SK-N-SH (cell line): Measurements from ENCODE around the gene SNAI1. TPM values are rescaled to one million over a fixed set of nuclear protein-coding genes. Genes with fewer than 3 reads are reported as not detected.
A peak's percentile ranks its signal among the peaks of the same experiment; 100 is the strongest.

ENCODE experiments used
- CTCF ChIA-PET: fragments of 300-600, 350-600 bp; formaldehyde crosslinking; extraction: SDS; loops from one replicate; lab custom pipeline; 2021; lab: Yijun Ruan, JAX
- POLR2A ChIA-PET: fragments of 350-600 bp; sonication (Branson Sonifier 250); formaldehyde crosslinking; extraction: SDS; loops from one replicate; lab custom pipeline; 2020; ENCODE audit warnings: antibody characterized with exemption, inconsistent platforms; lab: Yijun Ruan, JAX
- DNase-seq: peaks from one replicate; pipeline ENCODE4 v3.0.0; 2012
- H2AFZ ChIP-seq: fragments of 200-600 bp; sonication (generic); 2 replicates; pipeline ENCODE4 v1.8.1; 2016; ENCODE audit warnings: antibody characterized with exemption, mild to moderate bottlenecking, low read depth
- H3F3A ChIP-seq: fragments of 200-600 bp; sonication (generic); replicated peaks from 2 replicates; pipeline ENCODE3; 2016; ENCODE audit warnings: antibody characterized with exemption, mild to moderate bottlenecking; ENCODE audit not compliant: insufficient read depth
- H3K27ac ChIP-seq, 2 experiments: fragments of 200-500 bp in 1 of 2; fragments of 200-600 bp in 1 of 2; sonication (Bioruptor generic) in 1 of 2; sonication (generic), shearing (Covaris generic) in 1 of 2; 2 replicates each; pipeline versions ENCODE4 v1.5.1 to v1.6.1; 2014 to 2016; ENCODE audit warnings: low read depth in 2 of 2, inconsistent platforms in 1 of 2, low read length in 1 of 2, mild to moderate bottlenecking in 1 of 2, mixed read lengths in 1 of 2
- H3K27me3 ChIP-seq: fragments of 200-600 bp; sonication (generic), shearing (Covaris generic); 2 replicates; pipeline ENCODE4 v1.6.1; 2016; ENCODE audit warnings: mixed run types; ENCODE audit not compliant: insufficient read depth
- H3K36me3 ChIP-seq, 2 experiments: fragments of 200-500 bp in 1 of 2; fragments of 200-600 bp in 1 of 2; sonication (Bioruptor generic) in 1 of 2; sonication (generic) in 1 of 2; replicated peaks in 1 of 2; 2 replicates each; pipeline versions ENCODE3 to v1.5.1; 2014 to 2016; ENCODE audit warnings: low read length in 1 of 2, mild to moderate bottlenecking in 1 of 2; ENCODE audit not compliant: insufficient read depth in 2 of 2, control insufficient read depth in 1 of 2
- H3K4me1 ChIP-seq, 2 experiments: fragments of 200-500 bp in 1 of 2; fragments of 200-600 bp in 1 of 2; sonication (Bioruptor generic) in 1 of 2; sonication (generic), shearing (Covaris generic) in 1 of 2; 2 replicates each; pipeline versions ENCODE4 v1.5.1 to v1.6.1; 2014 to 2016; ENCODE audit warnings: low read depth in 1 of 2, low read length in 1 of 2, mixed run types in 1 of 2; ENCODE audit not compliant: insufficient read depth in 2 of 2, control insufficient read depth in 1 of 2
- H3K4me2 ChIP-seq: fragments of 200-600 bp; sonication (generic), shearing (Covaris generic); 2 replicates; pipeline ENCODE4 v1.6.1; 2017; ENCODE audit warnings: mixed run types
- H3K4me3 ChIP-seq, 2 experiments: fragments of 200-500 bp in 1 of 2; fragments of 200-600 bp in 1 of 2; sonication (Bioruptor generic) in 1 of 2; sonication (generic), shearing (Covaris generic) in 1 of 2; 2 replicates each; pipeline versions ENCODE4 v1.5.1 to v1.8.1; 2014 to 2016; ENCODE audit warnings: low read depth in 2 of 2, inconsistent platforms in 1 of 2, low read length in 1 of 2, mild to moderate bottlenecking in 1 of 2, mixed read lengths in 1 of 2, moderate library complexity in 1 of 2
- H3K79me2 ChIP-seq: fragments of 200-600 bp; sonication (generic); 2 replicates; pipeline ENCODE4 v1.8.1; 2017; ENCODE audit warnings: mild to moderate bottlenecking; ENCODE audit not compliant: insufficient read depth
- H3K9ac ChIP-seq: fragments of 200-600 bp; sonication (generic); 2 replicates; pipeline ENCODE4 v1.6.1; 2017; ENCODE audit warnings: mixed run types
- H3K9me2 ChIP-seq: fragments of 200-600 bp; sonication (generic); 2 replicates; pipeline ENCODE4 v1.6.1; 2017; ENCODE audit warnings: mixed run types
- H3K9me3 ChIP-seq: fragments of 200-600 bp; sonication (generic); 2 replicates; pipeline ENCODE4 v1.6.1; 2017; ENCODE audit warnings: mixed run types, mild to moderate bottlenecking, moderate library complexity
- H4K20me1 ChIP-seq: fragments of 200-600 bp; sonication (generic); 2 replicates; pipeline ENCODE4 v1.6.1; 2017; ENCODE audit warnings: mild to moderate bottlenecking, mixed run types; ENCODE audit not compliant: insufficient read depth
- FOSL2 ChIP-seq: IDR thresholded peaks from 2 replicates; pipeline ENCODE4 v1.4.0; 2012; ENCODE audit warnings: low read depth, mild to moderate bottlenecking, moderate library complexity, borderline replicate concordance
- FOXJ3 ChIP-seq: sonication (generic); formaldehyde crosslinking; IDR thresholded peaks from 2 replicates; pipeline ENCODE4 v1.5.1; 2020; ENCODE audit warnings: mild to moderate bottlenecking, missing genetic modification reagents
- FOXM1 ChIP-seq: IDR thresholded peaks from 2 replicates; pipeline ENCODE4 v1.4.0; 2012; ENCODE audit warnings: low read depth, mild to moderate bottlenecking
- JUND ChIP-seq: IDR thresholded peaks from 2 replicates; pipeline ENCODE4 v1.4.0; 2012
- MXI1 ChIP-seq: IDR thresholded peaks from 2 replicates; pipeline ENCODE4 v1.6.1; 2012; ENCODE audit warnings: mild to moderate bottlenecking, low read depth, low read length, improper control_type of control experiment
- NFIC ChIP-seq: IDR thresholded peaks from 2 replicates; pipeline ENCODE4 v1.4.0; 2012; ENCODE audit warnings: borderline replicate concordance
- RAD21 ChIP-seq: IDR thresholded peaks from 2 replicates; pipeline ENCODE4 v1.6.1; 2012; ENCODE audit warnings: mild to moderate bottlenecking, low read length
- SMC3 ChIP-seq: IDR thresholded peaks from 2 replicates; pipeline ENCODE4 v1.6.1; 2012; ENCODE audit warnings: low read depth, low read length, improper control_type of control experiment
- TAF1 ChIP-seq: IDR thresholded peaks from 2 replicates; pipeline ENCODE4 v1.6.1; 2012; ENCODE audit warnings: low read depth, mild to moderate bottlenecking, low read length, moderate library complexity, borderline replicate concordance
- TCF12 ChIP-seq: IDR thresholded peaks from 2 replicates; pipeline ENCODE4 v1.4.0; 2012
- WGBS: methylation state at CpG from one replicate; pipeline ENCODE4 v1.1.6; 2017; ENCODE audit warnings: low lambda C conversion rate; 5-methylcytosine and 5-hydroxymethylcytosine counted together
- polyA plus RNA-seq, 3 experiments: library from polyadenylated mRNA; depleted of rRNA; stranded (reverse); fragments of >200 nt; gene quantifications; 2 replicates each; pipeline ENCODE4 v1.2.3, GENCODE V29; 2012
- TF ChIP-seq, protein P1 (sequence below): IDR thresholded peaks from 2 replicates; pipeline ENCODE4 v1.4.0; 2012; ENCODE audit warnings: low read depth
- TF ChIP-seq, protein P2 (sequence below): fragments of 150-350 bp; IDR thresholded peaks from 2 replicates; pipeline ENCODE4 v1.6.1; 2016; ENCODE audit warnings: mild to moderate bottlenecking, low read depth, low read length
- TF ChIP-seq, protein P3 (sequence below): IDR thresholded peaks from 2 replicates; pipeline ENCODE4; 2012
- TF ChIP-seq, protein P4 (sequence below): IDR thresholded peaks from 2 replicates; pipeline ENCODE4 v1.4.0; 2012; ENCODE audit warnings: low read depth, borderline replicate concordance

The SNAI1 gene
- polyA plus RNA-seq, 1 of the 3 experiments (the other 2 are of a cell fraction), result 6.2 TPM

DNA sequence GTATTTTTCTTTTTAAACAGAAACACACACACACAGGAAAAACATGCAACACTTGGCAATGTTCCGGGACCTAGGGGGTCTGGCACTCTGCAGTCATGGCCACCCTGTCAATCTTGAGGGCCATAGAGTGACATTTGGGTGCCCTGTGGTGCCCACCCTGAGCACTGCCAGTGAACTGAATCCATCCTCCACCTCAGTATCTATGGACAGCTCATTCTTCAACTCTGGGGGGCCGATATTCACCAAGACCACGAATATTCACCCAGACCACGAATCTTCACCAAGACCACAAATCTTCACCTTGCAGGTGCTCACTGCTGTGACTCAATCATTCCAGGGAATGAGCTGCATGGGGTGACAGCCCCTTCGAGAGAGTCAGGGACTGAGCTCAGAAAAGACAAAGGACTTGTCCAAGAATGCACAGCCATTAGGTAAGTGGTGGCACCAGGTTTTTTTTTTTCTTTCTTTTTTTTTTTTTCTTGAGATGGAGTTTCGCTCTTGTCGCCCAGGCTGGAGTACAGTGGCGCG is 19.1 kb downstream of the SNAI1 start:
- TF ChIP-seq SMC3, result no peak
- no peak for TF ChIP-seq FOSL2
- TF ChIP-seq TAF1, result no peak
- no peak for TF ChIP-seq JUND
- TF ChIP-seq, protein P1, sequence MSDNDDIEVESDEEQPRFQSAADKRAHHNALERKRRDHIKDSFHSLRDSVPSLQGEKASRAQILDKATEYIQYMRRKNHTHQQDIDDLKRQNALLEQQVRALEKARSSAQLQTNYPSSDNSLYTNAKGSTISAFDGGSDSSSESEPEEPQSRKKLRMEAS, result no peak
- no peak for TF ChIP-seq NFIC
- no peak for TF ChIP-seq MXI1
- no peak for TF ChIP-seq FOXJ3 (CRISPR knock-in tag)
- TF ChIP-seq RAD21, result no peak
- TF ChIP-seq TCF12, result no peak
- TF ChIP-seq, protein P2, sequence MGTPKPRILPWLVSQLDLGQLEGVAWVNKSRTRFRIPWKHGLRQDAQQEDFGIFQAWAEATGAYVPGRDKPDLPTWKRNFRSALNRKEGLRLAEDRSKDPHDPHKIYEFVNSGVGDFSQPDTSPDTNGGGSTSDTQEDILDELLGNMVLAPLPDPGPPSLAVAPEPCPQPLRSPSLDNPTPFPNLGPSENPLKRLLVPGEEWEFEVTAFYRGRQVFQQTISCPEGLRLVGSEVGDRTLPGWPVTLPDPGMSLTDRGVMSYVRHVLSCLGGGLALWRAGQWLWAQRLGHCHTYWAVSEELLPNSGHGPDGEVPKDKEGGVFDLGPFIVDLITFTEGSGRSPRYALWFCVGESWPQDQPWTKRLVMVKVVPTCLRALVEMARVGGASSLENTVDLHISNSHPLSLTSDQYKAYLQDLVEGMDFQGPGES, result no peak
- no peaks in the 10 kb centered on the region for H4K20me1 ChIP-seq
- no peaks in the 10 kb centered on the region; a peak in 1 of 4 replicates for H3K4me1 ChIP-seq
- H3K4me2 ChIP-seq, result no peak overlapping the region
- no peaks in the 10 kb centered on the region for H3K79me2 ChIP-seq
- no peaks in the 10 kb centered on the region for H3K36me3 ChIP-seq
- no peak for DNase-seq
- no peak overlapping the region for H2AFZ ChIP-seq
- 91% methylated on average over 9 of the region's 9 CpGs for WGBS
- no peak overlapping the region for H3K27ac ChIP-seq
- no peaks in the 10 kb centered on the region for H3K9me2 ChIP-seq
- H3K4me3 ChIP-seq, result no peak overlapping the region
- no peaks in the 10 kb centered on the region for H3K9me3 ChIP-seq
- H3F3A ChIP-seq, result no peaks in the 10 kb centered on the region
- no peak overlapping the region for H3K9ac ChIP-seq
- ChIA-PET POLR2A (no interaction called here), CTCF (no interaction called here)
- H3K27me3 ChIP-seq, result no peaks in the 10 kb centered on the region

DNA sequence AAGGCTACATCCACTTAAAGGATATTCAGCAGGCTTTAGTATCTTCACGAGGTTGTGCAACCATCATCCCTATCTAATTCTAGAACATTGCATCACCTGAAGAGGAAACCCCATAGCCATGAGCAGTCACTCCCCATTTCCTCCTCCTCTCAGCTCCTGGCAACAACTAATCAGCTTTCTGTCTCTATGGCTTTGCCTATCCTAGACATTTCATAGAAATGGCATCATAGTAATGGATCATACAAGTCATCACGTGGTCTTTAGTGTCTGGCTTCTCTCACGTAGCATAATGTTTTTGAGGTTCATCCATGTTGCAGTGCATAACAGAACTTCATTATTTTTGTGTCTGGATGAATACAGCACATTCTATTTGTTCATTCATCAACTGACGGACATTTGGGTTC is 20.5 kb downstream of the SNAI1 start:
- POLR2A ChIA-PET, result no interaction called here

More for the DNA sequence above, 20.5 kb downstream of the SNAI1 start:
- no peaks in the 10 kb centered on the region for H3K9me2 ChIP-seq
- CTCF ChIA-PET, result interaction anchor here (2.2 kb wide), 1 partner anchor 68 kb away, joined by 8 read pairs; no protein-coding TSS in a partner anchor
- H3K4me1 ChIP-seq, result no peaks in the 10 kb centered on the region
- H3K36me3 ChIP-seq, result no peaks in the 10 kb centered on the region
- no peak overlapping the region for H3K4me2 ChIP-seq
- H4K20me1 ChIP-seq, result no peaks in the 10 kb centered on the region
- no peak overlapping the region for H2AFZ ChIP-seq
- no peaks in the 10 kb centered on the region for H3K9me3 ChIP-seq
- no peak for DNase-seq
- H3K27me3 ChIP-seq, result no peaks in the 10 kb centered on the region
- no peak overlapping the region for H3K4me3 ChIP-seq
- WGBS, result 82% methylated on average over 4 of the region's 4 CpGs
- no peaks in the 10 kb centered on the region for H3K79me2 ChIP-seq
- H3K27ac ChIP-seq, result no peak overlapping the region
- H3K9ac ChIP-seq, result no peak overlapping the region
- no peaks in the 10 kb centered on the region for H3F3A ChIP-seq
- TF ChIP-seq, protein P3, sequence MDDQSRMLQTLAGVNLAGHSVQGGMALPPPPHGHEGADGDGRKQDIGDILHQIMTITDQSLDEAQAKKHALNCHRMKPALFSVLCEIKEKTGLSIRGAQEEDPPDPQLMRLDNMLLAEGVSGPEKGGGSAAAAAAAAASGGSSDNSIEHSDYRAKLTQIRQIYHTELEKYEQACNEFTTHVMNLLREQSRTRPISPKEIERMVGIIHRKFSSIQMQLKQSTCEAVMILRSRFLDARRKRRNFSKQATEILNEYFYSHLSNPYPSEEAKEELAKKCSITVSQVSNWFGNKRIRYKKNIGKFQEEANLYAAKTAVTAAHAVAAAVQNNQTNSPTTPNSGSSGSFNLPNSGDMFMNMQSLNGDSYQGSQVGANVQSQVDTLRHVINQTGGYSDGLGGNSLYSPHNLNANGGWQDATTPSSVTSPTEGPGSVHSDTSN, result peak; percentile 27; the same call in 1 of the 2 replicates
- TF ChIP-seq, protein P4, sequence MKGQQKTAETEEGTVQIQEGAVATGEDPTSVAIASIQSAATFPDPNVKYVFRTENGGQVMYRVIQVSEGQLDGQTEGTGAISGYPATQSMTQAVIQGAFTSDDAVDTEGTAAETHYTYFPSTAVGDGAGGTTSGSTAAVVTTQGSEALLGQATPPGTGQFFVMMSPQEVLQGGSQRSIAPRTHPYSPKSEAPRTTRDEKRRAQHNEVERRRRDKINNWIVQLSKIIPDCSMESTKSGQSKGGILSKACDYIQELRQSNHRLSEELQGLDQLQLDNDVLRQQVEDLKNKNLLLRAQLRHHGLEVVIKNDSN, result 0 out of 2 replicates have a peak, but pooled peaks have one; percentile 31
- no peak for TF ChIP-seq FOXM1
